HG03575 (cell line): Measurements from ENCODE around the gene NAT14.

Source experiments
- ATAC-seq: cut with Tn5 transposase; IDR thresholded peaks from one replicate; pipeline ENCODE4 v1.9.1; 2021; ENCODE audit not compliant: unreplicated experiment, insufficient number of reproducible peaks, low FRiP score; ENCODE audit errors: extremely low read depth

NAT14 gene

GRCh38 chr19:55482967-55483705 is 1.9 kb upstream of the NAT14 start:
- no peak for ATAC-seq

GRCh38 chr19:55483706-55484592 is 1.0 kb upstream of the NAT14 start:
- ATAC-seq = no peak

- ATAC-seq = no peak
Measured at GRCh38 chr19:55485439-55486011, 537 bp downstream of the NAT14 start.

- no peak for ATAC-seq
Measured at GRCh38 chr19:55486043-55486970, 1.3 kb downstream of the NAT14 start.

GRCh38 chr19:55486971-55487923 is 2.3 kb downstream of the NAT14 start:
- no peak for ATAC-seq

- ATAC-seq = no peak
Measured at GRCh38 chr19:55487924-55488687, 3.1 kb downstream of the NAT14 start, which contains the start of gene SSC5D. TSS of gene SSC5D (plus strand) at chr19:55488436. CDS start at chr19:55488590, 154 bp downstream.

- no peak for ATAC-seq
Measured at GRCh38 chr19:55488986-55489710, 4.2 kb downstream of the NAT14 start.

- no peak for ATAC-seq
Measured at GRCh38 chr19:55489711-55490477, 4.9 kb downstream of the NAT14 start.

GRCh38 chr19:55490478-55491432 is 5.8 kb downstream of the NAT14 start:
- ATAC-seq = no peak

GRCh38 chr19:55491546-55492360 is 6.8 kb downstream of the NAT14 start:
- ATAC-seq = no peak

- ATAC-seq = no peak
Measured at GRCh38 chr19:55492362-55492944, 7.5 kb downstream of the NAT14 start.

GRCh38 chr19:55493052-55493644 is 8.2 kb downstream of the NAT14 start:
- ATAC-seq = no peak

GRCh38 chr19:55493645-55494171 is 8.7 kb downstream of the NAT14 start:
- no peak for ATAC-seq
